GM18517 (cell line): ENCODE results near the gene CPT2.

Source experiments
- ATAC-seq: cut with Tn5 transposase; IDR thresholded peaks from one replicate; pipeline ENCODE4 v1.9.1; 2021; ENCODE audit warnings: mild to moderate bottlenecking, moderate library complexity; ENCODE audit not compliant: unreplicated experiment

CPT2 gene

DNA sequence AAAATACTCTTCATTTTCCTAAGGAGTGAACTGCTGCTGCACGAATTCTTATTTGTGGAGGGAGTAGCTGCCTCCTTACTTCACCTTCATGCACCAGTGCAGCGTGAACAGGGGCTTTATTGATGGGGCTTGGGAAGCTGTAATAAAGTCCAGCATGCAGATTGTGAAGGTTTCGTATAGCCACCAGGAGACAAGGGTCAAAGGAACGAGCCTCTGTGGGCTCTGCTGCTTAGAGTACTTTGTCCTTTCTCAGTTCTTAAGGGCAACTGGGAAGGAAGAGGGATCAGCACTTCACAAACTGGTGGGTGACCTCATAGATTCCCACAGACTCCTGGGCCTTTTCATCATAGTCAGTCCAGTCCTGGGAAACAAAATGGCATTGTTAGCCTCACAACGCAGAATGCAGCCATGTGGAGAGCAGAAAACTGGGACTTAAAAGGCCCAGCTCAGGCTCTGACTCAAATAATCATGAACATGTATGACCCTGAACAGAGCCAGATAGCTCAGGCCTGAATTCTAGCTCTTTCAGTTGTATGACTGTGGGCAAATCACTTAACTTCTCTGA lies 17.8 kb downstream of the CPT2 start:
- ATAC-seq = no peak

DNA sequence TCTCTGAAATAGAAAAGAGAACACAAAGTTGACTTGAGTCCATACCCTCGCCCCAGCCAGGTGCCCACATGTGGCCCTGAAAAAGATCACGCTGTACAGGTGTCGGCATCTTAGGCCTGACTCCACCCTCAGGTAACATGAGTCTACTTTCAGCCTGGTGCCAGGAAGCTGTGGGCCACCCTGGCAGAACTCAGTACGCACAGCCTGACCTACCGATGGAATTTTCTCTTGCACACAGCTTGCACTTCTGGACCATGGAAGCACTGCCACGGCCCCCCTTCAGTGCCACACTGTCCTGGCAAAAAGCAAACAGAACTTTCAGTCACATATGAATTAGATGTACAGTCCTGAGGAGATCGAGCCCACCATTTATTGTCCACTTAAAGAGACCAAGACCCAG lies 21.6 kb downstream of the CPT2 start:
- ATAC-seq = no peak

DNA sequence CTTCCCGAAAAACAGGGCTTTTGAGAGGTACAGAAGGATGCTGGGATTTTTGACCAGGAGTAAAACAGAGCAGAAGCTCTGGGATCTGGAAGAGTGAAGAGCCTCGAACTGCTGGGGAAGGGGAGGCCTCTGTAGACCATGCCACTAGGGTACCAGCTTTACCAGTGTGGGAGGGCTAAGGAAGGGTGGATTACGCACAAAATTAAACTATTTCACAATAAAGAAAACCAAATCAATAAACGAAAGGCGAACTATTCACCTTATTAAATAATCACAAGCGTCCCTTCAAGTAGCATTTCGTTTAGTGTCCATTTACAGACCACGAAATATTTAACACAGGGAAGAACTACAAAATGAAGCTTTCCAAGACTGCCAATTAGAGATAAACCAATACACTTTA lies 23.1 kb downstream of the CPT2 start:
- no peak for ATAC-seq

DNA sequence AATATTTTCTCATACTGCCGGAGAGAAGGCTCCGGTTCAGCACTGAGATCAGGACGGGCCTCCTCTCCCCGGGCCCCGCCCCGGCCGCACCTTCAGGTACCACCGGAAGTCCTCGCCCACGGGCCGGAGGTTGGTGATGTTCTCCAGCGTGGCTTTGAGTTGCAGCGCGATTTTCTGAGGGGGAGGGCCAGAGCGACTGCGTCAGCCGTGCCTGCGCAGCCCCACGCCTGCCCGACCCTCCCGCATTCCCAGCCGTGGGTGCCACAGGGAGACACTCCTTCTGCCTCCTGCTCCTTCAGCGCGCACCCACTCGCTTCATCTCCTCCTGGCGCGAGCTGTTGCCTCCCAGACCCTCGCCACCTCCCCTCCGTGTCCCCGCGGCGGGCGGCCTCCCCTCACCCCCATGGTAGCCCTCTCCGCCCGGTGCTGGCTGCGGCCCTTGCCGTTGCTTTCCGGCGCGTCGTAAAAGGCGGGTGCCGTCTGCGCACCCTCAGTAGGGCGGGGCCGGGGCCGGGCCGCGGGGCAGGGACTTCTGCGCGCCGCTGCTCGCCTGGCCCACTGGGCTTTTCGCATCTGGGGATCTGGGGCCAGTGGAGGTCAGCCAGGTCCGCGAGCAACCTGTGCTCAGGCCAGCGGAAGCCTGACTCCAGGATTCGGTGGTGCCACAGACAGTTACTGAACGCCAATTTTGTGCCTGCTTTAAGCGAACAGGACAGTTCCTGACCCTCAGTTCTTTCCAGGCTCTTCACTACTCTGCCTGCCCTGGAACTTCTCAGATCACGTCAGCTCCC lies 23.7 kb downstream of the CPT2 start, which contains the start of gene CZIB:
CZIB (minus strand) TSS at position 464 of the 791 bp plus-strand sequence; CDS start at position 405, 59 bp downstream.
- ATAC-seq = peak; percentile 92

DNA sequence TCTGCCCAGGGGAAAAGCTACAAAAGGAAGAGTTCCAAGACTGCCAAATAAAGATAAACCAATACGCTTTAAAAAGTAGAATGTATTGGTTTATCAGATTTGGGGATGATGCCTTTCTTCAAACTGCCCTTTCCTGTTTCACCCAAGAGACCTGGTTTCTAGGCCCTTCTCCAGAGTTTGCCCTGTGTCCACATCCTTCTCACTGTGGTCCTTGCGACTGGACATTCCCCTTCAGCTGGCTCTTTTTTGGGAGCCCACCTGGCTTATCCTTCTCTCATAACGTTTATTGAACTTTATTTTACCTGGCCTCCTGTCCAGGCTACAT lies 24.3 kb downstream of the CPT2 start:
- ATAC-seq = no peak

DNA sequence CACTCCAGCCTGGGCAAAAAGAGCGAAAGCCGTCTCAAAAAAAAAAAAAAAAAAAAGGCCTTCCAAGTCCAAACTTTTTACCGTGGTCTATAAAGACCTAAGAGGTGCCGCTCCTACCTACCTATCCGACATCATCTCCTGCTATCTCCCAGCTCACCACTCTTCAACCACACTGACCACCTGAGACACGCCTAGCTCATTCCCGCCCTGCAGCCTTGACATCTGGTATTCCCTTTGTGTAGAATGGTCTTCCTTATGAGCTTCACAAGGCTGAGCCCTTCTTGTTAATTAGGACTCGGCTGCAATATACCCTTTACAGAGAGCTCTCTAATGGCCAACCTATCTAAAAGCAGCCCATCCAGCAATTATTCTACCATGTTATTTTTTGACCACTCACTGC lies 41.0 kb downstream of the CPT2 start:
- no peak for ATAC-seq

DNA sequence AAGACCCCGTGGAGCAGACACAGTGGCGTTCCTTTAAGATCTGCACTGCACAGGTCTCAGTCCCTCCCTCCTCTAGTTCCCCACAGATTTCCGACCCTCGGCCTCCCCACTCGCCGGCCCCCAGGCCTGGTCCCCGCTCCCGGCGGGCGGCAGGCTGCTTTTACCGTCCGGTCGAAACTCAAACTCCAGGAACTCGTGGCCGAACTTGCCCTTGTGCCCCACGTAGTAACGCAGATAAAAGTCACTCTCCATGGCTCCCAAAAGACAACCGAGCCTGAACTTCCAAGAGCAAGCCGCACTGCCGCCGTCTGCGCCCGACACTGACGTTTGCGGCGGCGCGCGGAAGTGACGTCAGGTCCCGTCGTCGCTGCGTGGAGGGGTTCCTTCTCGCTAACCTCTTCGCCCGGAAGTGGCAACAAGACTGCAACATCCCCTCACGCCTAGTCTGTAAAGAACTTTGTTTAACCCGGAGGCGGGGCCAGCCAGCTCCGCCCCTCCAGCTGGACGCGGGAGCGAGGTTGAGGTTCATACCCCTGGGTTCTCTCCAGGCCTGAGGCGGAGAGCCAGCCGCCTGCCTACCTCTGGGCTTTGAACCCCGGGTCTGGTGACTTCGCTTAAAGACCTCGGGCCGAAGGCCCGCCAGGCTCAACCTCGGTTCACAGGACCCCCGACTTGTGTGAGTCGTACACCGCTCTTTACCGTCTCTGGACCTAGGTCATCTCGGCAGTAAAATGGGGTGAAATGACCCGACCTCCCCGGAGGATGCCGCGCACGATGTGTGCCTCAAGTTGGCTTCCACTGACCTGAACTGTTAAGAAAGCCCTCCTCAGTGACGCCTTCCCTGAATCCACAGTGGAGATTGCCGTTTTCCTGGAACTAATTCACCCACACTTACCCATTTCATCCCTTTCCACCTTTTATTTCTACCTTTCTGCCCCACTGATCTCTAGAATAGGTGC lies 41.9 kb downstream of the CPT2 start, which contains the start of gene MAGOH:
MAGOH (minus strand) TSS at position 322 of the 959 bp plus-strand sequence; CDS start at position 252, 70 bp downstream.
- ATAC-seq = peak; percentile 95

DNA sequence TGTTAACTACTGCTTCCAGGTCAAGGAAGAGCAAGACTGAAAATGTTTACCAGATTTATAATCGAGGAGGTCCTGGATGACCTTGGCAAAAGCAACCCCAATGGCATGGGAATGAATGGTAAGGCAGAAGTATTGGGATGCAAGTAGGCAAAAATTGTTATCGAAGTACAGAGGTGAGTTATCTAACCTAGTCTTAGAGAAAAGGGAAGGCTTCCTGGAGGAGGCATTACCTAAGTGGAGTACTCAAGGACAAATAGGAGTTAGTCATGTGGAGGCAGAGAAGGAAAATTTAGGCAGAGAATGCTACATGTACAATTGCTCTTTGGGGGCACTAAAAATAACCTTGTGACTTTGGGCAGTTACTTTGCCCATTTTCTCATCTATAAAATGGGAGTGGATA lies 45.2 kb downstream of the CPT2 start:
- no peak for ATAC-seq

DNA sequence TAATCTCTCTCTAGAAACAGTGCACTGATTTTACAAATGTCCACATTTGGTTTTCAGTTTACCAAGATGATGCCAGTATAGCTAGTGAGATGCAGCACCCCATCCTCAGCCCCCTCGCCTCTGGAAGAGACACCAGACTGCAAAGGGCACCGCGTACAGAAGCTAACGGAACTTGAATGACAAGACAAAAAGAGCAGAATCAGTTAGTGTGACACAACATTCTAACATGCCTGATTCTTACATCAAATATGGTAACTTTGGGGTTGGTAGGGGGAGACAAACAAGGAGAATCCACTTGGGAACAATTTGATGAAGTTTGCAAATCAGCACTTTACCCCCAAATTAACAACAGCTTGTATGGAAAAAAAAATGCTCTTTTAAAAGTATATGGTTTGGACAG lies 45.8 kb downstream of the CPT2 start:
- ATAC-seq = no peak

DNA sequence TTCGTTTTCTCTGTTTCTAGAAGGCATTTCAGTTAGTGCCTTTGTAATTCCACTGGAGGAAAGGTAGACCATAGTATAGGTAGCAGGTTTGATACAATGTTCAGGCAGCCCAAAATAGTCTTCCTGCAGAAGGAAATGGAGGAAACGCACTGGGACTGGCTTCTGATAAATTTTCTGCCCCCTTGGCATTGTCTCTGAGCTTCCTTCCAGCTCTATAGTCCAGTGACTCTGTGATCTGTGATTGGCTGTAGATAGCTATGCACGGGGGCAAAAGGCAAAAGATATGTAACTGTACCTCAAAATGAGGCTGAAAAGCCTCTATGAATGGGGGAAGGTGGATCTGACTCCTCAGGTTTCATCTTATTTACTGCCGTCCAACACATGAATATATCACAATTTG lies 47.5 kb downstream of the CPT2 start:
- ATAC-seq = no peak

DNA sequence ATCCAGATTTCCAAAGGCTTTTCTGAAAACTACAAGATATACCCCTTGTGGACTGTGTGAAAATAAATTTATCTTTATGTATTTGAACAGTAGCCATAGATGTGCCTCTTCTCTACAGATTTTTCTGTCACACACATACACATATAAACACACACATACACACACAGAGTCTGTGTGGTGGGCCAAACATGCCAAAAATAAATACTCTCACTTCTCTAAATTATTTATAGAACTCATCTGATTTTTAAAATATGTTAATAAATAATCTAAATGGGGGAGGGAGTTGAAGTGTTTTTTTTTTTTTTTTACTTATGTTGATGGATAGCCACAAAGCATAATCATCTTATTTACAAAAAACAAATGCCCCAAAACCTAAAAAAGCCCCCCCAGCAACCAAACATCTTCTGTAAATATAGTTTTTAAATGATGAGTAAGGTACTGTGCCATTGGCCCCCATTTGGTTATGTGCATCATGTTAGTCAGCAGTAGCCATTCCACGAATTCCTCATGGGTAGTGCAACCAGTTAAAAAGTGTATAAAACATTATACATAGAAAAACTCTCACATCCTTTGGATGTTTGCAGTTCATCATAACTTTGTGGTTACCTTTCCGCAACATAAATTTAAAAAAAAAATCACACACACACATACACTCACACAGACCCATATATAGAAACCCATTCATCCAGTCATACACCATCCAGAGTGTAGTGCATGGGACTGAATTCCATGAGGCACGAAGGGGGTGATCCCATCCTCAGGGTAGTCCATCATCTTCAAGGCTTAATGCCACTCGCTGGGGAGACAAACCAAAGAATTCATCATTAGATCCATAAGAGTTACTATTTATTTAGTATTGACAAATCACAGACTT lies 49.9 kb downstream of the CPT2 start:
- no peak for ATAC-seq

DNA sequence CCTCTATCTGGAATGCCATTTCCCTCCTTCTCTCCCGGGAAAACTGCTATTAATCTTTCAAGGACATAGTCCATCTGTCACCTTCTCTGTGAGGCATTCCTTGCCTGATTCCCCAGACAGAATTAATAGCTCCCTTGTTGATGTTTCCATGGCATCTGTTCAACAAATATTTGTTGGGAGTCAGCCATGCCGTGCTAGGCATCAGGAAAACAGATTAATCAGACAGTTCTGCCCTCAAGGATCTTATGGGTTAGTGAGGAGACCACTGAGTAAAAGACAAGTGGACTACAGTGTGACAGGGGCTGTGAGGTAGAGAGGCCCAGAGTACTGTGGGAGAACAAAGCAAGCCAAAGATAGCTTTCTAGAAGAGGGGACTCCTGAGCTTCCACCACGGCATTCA lies 53.1 kb downstream of the CPT2 start:
- ATAC-seq = no peak

DNA sequence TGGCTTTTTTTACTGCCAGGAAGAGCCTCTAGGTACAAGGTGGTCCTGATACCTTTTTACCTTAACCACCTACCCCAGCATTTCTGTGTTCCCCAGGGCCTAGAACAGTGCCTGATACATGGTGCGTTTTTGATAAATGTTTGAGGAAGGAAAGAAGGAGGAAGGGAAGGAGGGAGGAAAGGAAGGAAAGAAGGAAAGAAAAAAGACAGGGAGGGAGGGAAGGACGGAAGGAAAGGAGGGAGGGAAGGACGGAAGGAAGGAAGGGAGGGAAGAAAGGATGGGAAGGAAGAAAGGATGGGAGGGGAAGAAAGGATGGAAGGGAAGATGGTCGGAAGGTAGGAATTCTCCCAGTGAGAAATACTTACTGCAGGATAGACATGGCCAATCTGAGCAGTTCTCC lies 53.7 kb downstream of the CPT2 start:
- no peak for ATAC-seq

DNA sequence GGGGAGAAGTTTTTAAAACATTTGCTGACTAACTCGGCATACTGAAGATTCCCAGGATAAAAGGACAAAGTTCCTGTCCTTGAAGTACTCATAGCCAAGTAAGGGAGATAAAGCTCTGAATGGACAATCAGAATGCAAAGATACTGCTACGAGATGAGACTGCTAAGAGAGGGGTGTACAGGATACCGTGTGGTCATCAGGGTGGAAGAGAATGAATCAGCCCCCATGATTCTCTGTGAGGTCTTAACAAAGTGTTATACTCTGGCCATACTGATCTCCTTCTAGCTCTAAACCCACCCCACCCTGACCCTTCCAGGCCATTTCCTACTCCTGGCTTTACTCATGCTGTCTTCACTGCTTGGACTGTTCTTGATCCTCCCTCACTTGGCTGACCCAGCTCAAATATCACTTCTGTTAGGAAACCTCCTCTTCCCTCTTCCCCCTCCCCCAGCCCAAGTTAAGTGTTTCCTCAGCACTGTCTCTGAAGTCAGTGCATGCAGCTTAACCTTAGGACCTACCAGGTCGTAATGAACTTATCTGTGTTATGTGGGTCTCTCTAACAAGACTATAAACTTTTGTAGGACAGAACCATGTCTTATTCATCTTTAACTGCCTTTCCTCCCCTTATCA lies 57.5 kb downstream of the CPT2 start:
- no peak for ATAC-seq

DNA sequence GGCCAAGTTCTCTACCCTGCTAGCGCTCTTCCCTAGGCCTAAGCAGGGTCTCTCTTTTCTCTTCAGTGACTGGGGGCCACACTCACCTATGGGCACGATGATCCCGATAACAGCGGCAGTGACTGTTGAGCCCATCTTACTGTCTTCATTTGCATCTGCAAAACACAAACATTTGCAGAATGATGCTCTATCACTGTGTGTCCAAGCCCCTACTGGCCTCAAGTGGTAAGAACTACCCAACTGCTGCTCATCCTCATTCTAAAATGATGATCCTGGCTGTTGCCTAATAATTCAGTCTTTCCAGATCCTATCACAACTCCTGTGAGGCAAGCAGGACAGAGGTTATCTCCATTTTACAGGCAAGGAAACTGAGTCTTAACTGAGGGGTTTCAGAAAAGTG lies 58.4 kb downstream of the CPT2 start:
- ATAC-seq = no peak

DNA sequence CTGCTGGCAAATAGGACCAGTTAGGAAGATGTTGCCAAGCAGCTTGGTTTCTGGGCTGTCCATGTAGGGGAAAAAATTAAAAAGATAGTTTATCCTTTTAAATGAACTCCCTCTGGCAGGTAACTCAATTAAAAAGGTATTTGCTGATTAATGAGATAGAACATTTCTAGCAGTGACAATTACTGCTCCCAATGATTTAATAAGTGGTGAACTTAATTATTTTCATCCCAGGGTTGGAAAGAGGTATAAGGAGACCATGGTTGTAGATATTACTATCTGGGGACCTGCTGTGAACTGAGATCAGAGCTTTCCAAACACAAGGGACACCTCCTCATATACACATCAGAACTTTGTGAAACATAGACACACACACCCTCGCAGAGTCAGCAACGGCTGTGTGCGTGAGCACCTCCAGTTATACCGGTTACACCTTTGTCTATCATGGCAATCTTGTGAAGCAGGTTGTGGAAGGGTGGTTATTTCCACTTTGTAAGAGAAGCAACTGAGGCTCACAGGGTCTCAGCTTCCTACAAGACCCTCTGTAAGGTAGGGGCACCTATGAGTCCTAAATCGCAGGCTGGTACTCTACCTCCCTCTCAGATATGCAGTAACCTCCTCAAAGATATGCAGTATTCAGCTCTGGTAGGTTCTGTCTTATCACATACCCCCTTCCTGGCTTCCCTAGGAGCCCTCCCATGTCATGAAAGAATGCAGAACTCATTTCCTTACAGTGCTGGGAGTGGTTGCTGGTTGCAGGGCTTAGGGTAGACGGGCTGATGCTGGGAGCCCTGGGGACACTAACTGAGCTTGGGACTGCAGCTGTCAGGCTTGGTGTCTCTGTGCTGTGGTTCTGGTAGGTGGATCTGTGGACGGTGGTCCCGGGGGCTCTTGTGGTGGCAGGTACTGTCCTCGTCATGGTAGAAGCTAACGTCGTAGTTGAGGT lies 60.2 kb downstream of the CPT2 start:
- no peak for ATAC-seq

DNA sequence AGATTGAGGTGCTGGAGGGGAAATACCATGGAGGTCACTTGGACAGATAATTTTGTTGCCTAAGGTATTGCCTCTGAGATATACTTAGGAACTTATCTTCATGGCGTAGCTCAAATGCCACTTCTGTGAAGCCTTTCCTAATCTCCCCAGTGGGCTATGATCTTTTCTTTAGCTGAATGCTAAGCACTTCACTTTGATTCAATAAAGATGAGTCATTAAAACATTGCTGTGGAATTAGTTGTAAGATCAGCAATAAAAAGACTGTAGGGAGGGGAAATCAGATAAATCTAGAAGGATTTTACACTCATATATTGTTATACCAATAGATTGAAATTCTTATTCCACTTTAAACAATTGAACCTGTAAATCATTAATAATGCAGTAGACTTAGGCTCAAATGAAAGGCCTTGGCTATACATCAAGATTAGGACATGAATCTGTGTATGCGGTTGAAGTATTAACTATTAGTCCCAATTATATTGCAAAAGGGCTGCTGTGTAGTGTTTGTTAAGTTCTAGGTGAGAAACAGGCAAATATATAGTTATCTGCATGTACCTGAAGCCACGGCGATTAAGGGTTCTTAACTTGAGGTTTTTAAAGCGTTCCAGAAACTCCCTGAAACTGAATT lies 60.9 kb downstream of the CPT2 start:
- ATAC-seq = no peak

DNA sequence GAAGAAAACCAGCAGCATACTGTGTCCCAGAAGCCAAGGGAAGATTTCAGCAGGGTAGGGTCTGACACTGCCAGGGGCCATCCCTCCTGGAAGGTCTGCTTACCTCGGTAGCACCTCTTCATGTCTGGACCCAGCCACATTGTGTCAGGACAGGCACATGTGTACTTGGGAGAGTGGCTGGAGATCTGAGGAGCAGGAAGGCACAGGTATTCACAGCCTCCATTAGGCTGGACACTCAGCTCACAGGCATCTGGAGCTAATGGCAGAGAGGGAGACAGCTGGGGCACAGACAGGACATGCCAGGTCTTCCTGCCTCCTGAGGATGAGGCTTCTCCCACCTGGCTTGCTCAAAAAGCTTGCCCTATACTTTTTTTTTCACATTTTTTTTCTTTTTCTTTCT lies 61.6 kb downstream of the CPT2 start:
- no peak for ATAC-seq

DNA sequence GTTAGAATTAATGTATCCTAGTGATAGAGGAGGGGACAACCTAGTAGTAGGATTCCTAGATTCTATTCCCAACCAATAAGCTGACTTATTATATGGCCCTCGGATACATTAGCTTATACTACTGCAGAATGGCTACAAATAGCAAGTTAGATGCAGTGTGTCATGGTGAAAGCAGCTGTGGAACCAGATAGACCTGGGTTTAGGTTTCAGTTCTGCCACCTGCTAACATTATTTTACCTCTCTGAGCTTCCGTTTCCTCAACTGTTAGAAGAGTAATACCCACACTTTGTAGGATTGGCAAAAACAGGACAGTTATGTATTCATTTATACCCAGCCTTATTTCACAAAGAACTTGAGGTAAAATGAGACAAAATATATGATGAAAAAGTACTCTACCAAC lies 63.3 kb downstream of the CPT2 start:
- no peak for ATAC-seq
